SK-N-SH treated with all-trans-retinoic acid at 6 μM for 48 hours (cell line): ENCODE data around the gene MPDU1.

ENCODE experiments used
- ATAC-seq: fragments of 200-7000 bp; cut with Tn5 transposase; 3 replicates; pipeline ENCODE4 v1.9.1; 2020; ENCODE audit warnings: mild to moderate bottlenecking, moderate library complexity
- ARNTL ChIP-seq: fragments of 450-650 bp; formaldehyde crosslinking; IDR thresholded peaks from 2 replicates; pipeline ENCODE4 v1.5.0; 2020; ENCODE audit warnings: low read depth, mild to moderate bottlenecking, moderate library complexity, borderline replicate concordance
- BACH2 ChIP-seq: fragments of 250-450 bp; sonication (Bioruptor Pico); IDR thresholded peaks from 2 replicates; pipeline ENCODE4 v1.9.0; 2021; ENCODE audit warnings: mild to moderate bottlenecking, borderline replicate concordance
- CREB5 ChIP-seq: fragments of 250-450 bp; sonication (Bioruptor Pico); IDR thresholded peaks from 2 replicates; pipeline ENCODE4 v1.5.1; 2020; ENCODE audit warnings: low read depth, mild to moderate bottlenecking, moderate library complexity
- CSDC2 ChIP-seq: fragments of 250-450 bp; sonication (Bioruptor Pico); IDR thresholded peaks from 2 replicates; pipeline ENCODE4 v1.5.0; 2020; ENCODE audit warnings: mild to moderate bottlenecking, moderate library complexity
- CSRNP3 ChIP-seq: fragments of 250-450 bp; sonication (Bioruptor Pico); IDR thresholded peaks from 2 replicates; pipeline ENCODE4 v1.5.1; 2021; ENCODE audit warnings: mild to moderate bottlenecking, moderate library complexity
- GLIS3 ChIP-seq: fragments of 250-450 bp; sonication (Bioruptor Pico); IDR thresholded peaks from 2 replicates; pipeline ENCODE4 v1.5.0; 2020; ENCODE audit warnings: mild to moderate bottlenecking, moderate library complexity
- ISL1 ChIP-seq: fragments of 250-450 bp; sonication (Bioruptor Pico); IDR thresholded peaks from 2 replicates; pipeline ENCODE4 v2.1.2; 2022; ENCODE audit warnings: mild to moderate bottlenecking, moderate library complexity
- OSR1 ChIP-seq: fragments of 250-450 bp; sonication (Bioruptor Pico); IDR thresholded peaks from 2 replicates; pipeline ENCODE4 v1.8.0; 2022; ENCODE audit warnings: moderate library complexity, mild to moderate bottlenecking, inconsistent platforms
- PATZ1 ChIP-seq: fragments of 250-450 bp; sonication (Bioruptor Pico); IDR thresholded peaks from 2 replicates; pipeline ENCODE4 v1.8.0; 2020; ENCODE audit warnings: mild to moderate bottlenecking, moderate library complexity, borderline replicate concordance
- POU6F1 ChIP-seq: fragments of 250-450 bp; sonication (Bioruptor Pico); IDR thresholded peaks from 2 replicates; pipeline ENCODE4 v1.8.0; 2021; ENCODE audit warnings: low read depth, mild to moderate bottlenecking, moderate library complexity, borderline replicate concordance
- PPARA ChIP-seq: fragments of 250-450 bp; sonication (Bioruptor Pico); IDR thresholded peaks from 2 replicates; pipeline ENCODE4 v1.5.0; 2020; ENCODE audit warnings: mild to moderate bottlenecking, borderline replicate concordance
- RARB ChIP-seq: fragments of 250-450 bp; sonication (Bioruptor Pico); IDR thresholded peaks from 2 replicates; pipeline ENCODE4 v1.8.0; 2021; ENCODE audit warnings: mild to moderate bottlenecking, moderate library complexity
- TCF4 ChIP-seq: fragments of 250-450 bp; sonication (Bioruptor Pico); IDR thresholded peaks from 2 replicates; pipeline ENCODE4 v1.8.0; 2021; ENCODE audit warnings: mild to moderate bottlenecking, moderate library complexity, borderline replicate concordance
- TSHZ2 ChIP-seq: fragments of 250-450 bp; sonication (Bioruptor Pico); IDR thresholded peaks from 2 replicates; pipeline ENCODE4 v1.5.0; 2020; ENCODE audit warnings: mild to moderate bottlenecking, moderate library complexity
- ZC3H10 ChIP-seq: fragments of 250-450 bp; sonication (Bioruptor Pico); IDR thresholded peaks from 2 replicates; pipeline ENCODE4 v1.5.1; 2021; ENCODE audit warnings: mild to moderate bottlenecking, moderate library complexity
- ZFP3 ChIP-seq: fragments of 250-450 bp; sonication (Bioruptor Pico); IDR thresholded peaks from 2 replicates; pipeline ENCODE4 v1.5.0; 2020; ENCODE audit warnings: mild to moderate bottlenecking, moderate library complexity
- ZFP30 ChIP-seq: fragments of 450-650 bp; formaldehyde crosslinking; IDR thresholded peaks from 2 replicates; pipeline ENCODE4 v1.5.0; 2022; ENCODE audit warnings: mild to moderate bottlenecking, moderate library complexity
- ZNF565 ChIP-seq: fragments of 450-650 bp; formaldehyde crosslinking; conservative IDR thresholded peaks from 2 replicates; pipeline ENCODE4 v1.5.0; 2020; ENCODE audit warnings: low read depth, mild to moderate bottlenecking, moderate library complexity
- ZNF70 ChIP-seq: fragments of 450-650 bp; formaldehyde crosslinking; IDR thresholded peaks from 2 replicates; pipeline ENCODE4 v1.5.0; 2020; ENCODE audit warnings: mild to moderate bottlenecking, moderate library complexity
- ZNF8 ChIP-seq: fragments of 450-650 bp; formaldehyde crosslinking; IDR thresholded peaks from 2 replicates; pipeline ENCODE4 v1.5.0; 2020; ENCODE audit warnings: mild to moderate bottlenecking, moderate library complexity

Gene MPDU1

GRCh38 chr17:7579834-7580603 lies 3.6 kb upstream of the MPDU1 start:
- ATAC-seq: peak; percentile 2
- TF ChIP-seq CREB5 (CRISPR knock-in tag): no peak
- no peak for TF ChIP-seq PPARA (CRISPR knock-in tag)
- TF ChIP-seq PATZ1 (CRISPR knock-in tag): no peak
- no peak for TF ChIP-seq RARB (CRISPR knock-in tag)
- no peak for TF ChIP-seq ZFP30 (CRISPR knock-in tag)
- TF ChIP-seq TSHZ2 (CRISPR knock-in tag): no peak
- no peak for TF ChIP-seq CSRNP3
- no peak for TF ChIP-seq ZNF70 (CRISPR knock-in tag)
- no peak for TF ChIP-seq CSDC2
- no peak for TF ChIP-seq ZFP3 (CRISPR knock-in tag)
- no peak for TF ChIP-seq ARNTL (CRISPR knock-in tag)
- TF ChIP-seq GLIS3: no peak
- TF ChIP-seq ISL1 (CRISPR knock-in tag): no peak
- TF ChIP-seq ZNF565 (CRISPR knock-in tag): no peak
- TF ChIP-seq OSR1 (CRISPR knock-in tag): no peak
- TF ChIP-seq TCF4: no peak

- TF ChIP-seq BACH2 (no peak), ZFP3 (CRISPR knock-in tag) (0 out of 2 replicates have a peak, but pooled peaks have one; percentile 30)
- ATAC-seq: no peak
Observed at GRCh38 chr17:7580604-7581575, 2.8 kb upstream of the MPDU1 start.

GRCh38 chr17:7582396-7583252 lies 1.0 kb upstream of the MPDU1 start:
- no peak for ATAC-seq
- TF ChIP-seq ZFP3 (CRISPR knock-in tag) (no peak), RARB (CRISPR knock-in tag) (no peak), ZC3H10 (CRISPR knock-in tag) (no peak), ISL1 (CRISPR knock-in tag) (no peak), OSR1 (CRISPR knock-in tag) (no peak), POU6F1 (CRISPR knock-in tag) (no peak), TCF4 (no peak), ARNTL (CRISPR knock-in tag) (no peak), GLIS3 (no peak), BACH2 (no peak), CREB5 (CRISPR knock-in tag) (no peak), ZNF8 (CRISPR knock-in tag) (no peak)
